Endothelial cell of umbilical vein (primary cell): Measurements from ENCODE around the gene DDX49. TPM values are rescaled to one million over a fixed set of nuclear protein-coding genes. Genes with fewer than 3 reads are reported as not detected.

Experiments used
- BruUV-seq: library from RNA; stranded (reverse); fragments of 400-500 nt; replicated peaks from 2 replicates; lab custom pipeline; 2021; lab: Mats Ljungman, UMichigan
- CTCF ChIA-PET: fragments of 300-600, 350-600 bp; sonication (Branson Sonifier 250); formaldehyde crosslinking; loops from one replicate; lab custom pipeline; 2021; ENCODE audit warnings: antibody characterized with exemption, inconsistent platforms; lab: Charles Lee
- POLR2A ChIA-PET: fragments of 300-600, 350-600 bp; sonication (Branson Sonifier 250); formaldehyde crosslinking; loops from one replicate; lab custom pipeline; 2021; ENCODE audit warnings: antibody characterized with exemption, inconsistent platforms; lab: Charles Lee
- DNase-seq: peaks from one replicate; pipeline ENCODE4 v3.0.0-alpha.2; 2011; ENCODE audit warnings: low read depth, low spot score
- FAIRE-seq: peaks from 2 replicates; lab custom pipeline; 2011; peaks lifted over from hg19 to GRCh38; lab: Jason Lieb, UNC
- H2AFZ ChIP-seq: 2 replicates; pipeline ENCODE4 v1.6.0; 2012; ENCODE audit warnings: low read depth, low read length, control low read depth, inconsistent platforms
- H3K27ac ChIP-seq: 2 replicates; pipeline ENCODE4 v1.5.1; 2011; ENCODE audit warnings: low read depth, mild to moderate bottlenecking, control low read depth, low read length, moderate library complexity; ENCODE audit not compliant: insufficient read depth
- H3K27me3 ChIP-seq, 2 experiments: 2 replicates each; pipeline versions ENCODE4 v1.6.0 to v1.6.1; 2011; ENCODE audit warnings: low read length in 2 of 2, mixed read lengths in 1 of 2; ENCODE audit not compliant: control insufficient read depth in 2 of 2, insufficient read depth in 2 of 2
- H3K36me3 ChIP-seq, 2 experiments: 2 replicates in 1 of 2; 3 replicates in 1 of 2; pipeline ENCODE4 v1.5.1; 2011; ENCODE audit warnings: low read length in 2 of 2, mild to moderate bottlenecking in 1 of 2, moderate library complexity in 1 of 2; ENCODE audit not compliant: control insufficient read depth in 2 of 2, insufficient read depth in 2 of 2; ENCODE audit errors: extremely low read depth in 1 of 2
- H3K4me1 ChIP-seq: 3 replicates; pipeline ENCODE4 v1.5.1; 2011; ENCODE audit warnings: mild to moderate bottlenecking, low read length; ENCODE audit not compliant: control insufficient read depth, insufficient read depth; ENCODE audit errors: extremely low read depth
- H3K4me2 ChIP-seq: 2 replicates; pipeline ENCODE4 v1.6.1; 2011; ENCODE audit warnings: low read length, control low read depth, mixed read lengths; ENCODE audit not compliant: insufficient read depth
- H3K4me3 ChIP-seq, 3 experiments: fragments of 200-600 bp in 1 of 3; sonication (generic), shearing (Covaris generic) in 1 of 3; replicated peaks in 1 of 3; 2 replicates each; pipeline ENCODE4 v1.5.1; 2011 to 2016; ENCODE audit warnings: control low read depth in 3 of 3, low read length in 3 of 3, mild to moderate bottlenecking in 2 of 3, inconsistent platforms in 1 of 3, low read depth in 1 of 3, moderate library complexity in 1 of 3; ENCODE audit not compliant: insufficient read depth in 1 of 3
- H3K79me2 ChIP-seq: 2 replicates; pipeline ENCODE4 v1.6.0; 2012; ENCODE audit warnings: low read length, inconsistent platforms; ENCODE audit not compliant: control insufficient read depth, insufficient read depth
- H3K9ac ChIP-seq: replicated peaks from 2 replicates; pipeline ENCODE3; 2011; ENCODE audit warnings: low read length, control low read depth; ENCODE audit not compliant: insufficient read depth; ENCODE audit errors: extremely low read depth
- H3K9me1 ChIP-seq: replicated peaks from 3 replicates; pipeline ENCODE4 v1.6.0; 2011; ENCODE audit warnings: mild to moderate bottlenecking, low read length; ENCODE audit not compliant: control insufficient read depth, insufficient read depth; ENCODE audit errors: extremely low read depth
- H3K9me3 ChIP-seq: replicated peaks from 2 replicates; pipeline ENCODE4 v1.5.1; 2012; ENCODE audit warnings: low read length, inconsistent platforms; ENCODE audit not compliant: control insufficient read depth, insufficient read depth
- H4K20me1 ChIP-seq: replicated peaks from 2 replicates; pipeline ENCODE3; 2011; ENCODE audit warnings: mild to moderate bottlenecking, low read length; ENCODE audit not compliant: control insufficient read depth, insufficient read depth; ENCODE audit errors: extremely low read depth
- CTCF ChIP-seq, 2 donors: IDR thresholded peaks; 1 replicate in 1 of 2; 2 replicates in 1 of 2; pipeline ENCODE4 v1.5.1; 2011; ENCODE audit warnings: low read length in 2 of 2, mild to moderate bottlenecking in 2 of 2, moderate library complexity in 2 of 2, control low read depth in 1 of 2, inconsistent platforms in 1 of 2, low read depth in 1 of 2; ENCODE audit not compliant: insufficient read depth in 1 of 2; ENCODE audit errors: extremely low read depth in 1 of 2
- EZH2 ChIP-seq: IDR thresholded peaks from 2 replicates; pipeline ENCODE4 v1.6.1; 2012; ENCODE audit warnings: borderline replicate concordance, low read depth, mild to moderate bottlenecking, moderate library complexity, low read length, inconsistent platforms; ENCODE audit not compliant: severe bottlenecking
- FOS ChIP-seq: IDR thresholded peaks from 2 replicates; pipeline ENCODE4 v1.6.1; 2011; ENCODE audit warnings: mild to moderate bottlenecking, low read length, moderate library complexity, borderline replicate concordance; ENCODE audit not compliant: insufficient read depth
- GATA2 ChIP-seq: IDR thresholded peaks from 2 replicates; pipeline ENCODE4 v1.7.0; 2011; ENCODE audit warnings: low read depth, mild to moderate bottlenecking, moderate library complexity, mixed read lengths, low read length; ENCODE audit not compliant: insufficient read length, insufficient read depth
- JUN ChIP-seq: IDR thresholded peaks from 2 replicates; pipeline ENCODE4 v1.6.1; 2011; ENCODE audit warnings: borderline replicate concordance, low read depth; ENCODE audit not compliant: insufficient read length, insufficient read depth
- MYC ChIP-seq: IDR thresholded peaks from one replicate; pipeline ENCODE4 v1.6.1; 2011; ENCODE audit warnings: mild to moderate bottlenecking, low read depth, low read length
- POLR2A ChIP-seq: IDR thresholded peaks from 2 replicates; pipeline ENCODE4 v1.6.1; 2012; ENCODE audit warnings: low read depth, mild to moderate bottlenecking, control low read depth, low read length
- POLR2AphosphoS5 ChIP-seq: IDR thresholded peaks from 2 replicates; pipeline ENCODE4 v1.6.1; 2012; ENCODE audit warnings: low read depth, mild to moderate bottlenecking, control low read depth, low read length, moderate library complexity; ENCODE audit not compliant: insufficient read depth
- dilution Hi-C: fragments of 300-500 bp; cut with MboI; formaldehyde crosslinking; loops from one replicate; pipeline ENCODE4 v1.15.0; 2019; ENCODE audit warnings: low sequenced_read_pairs; ENCODE audit not compliant: extremely low pct_ligation_motif_present
- intact Hi-C: fragments of 100-400 bp; cut with micrococcal nuclease; formaldehyde crosslinking; loops from one replicate; pipeline ENCODE4 v1.10.0; 2022
- polyA plus RNA-seq, 4 experiments: library from polyadenylated mRNA; depleted of rRNA in 3 of 4; stranded (reverse) in 3 of 4; unstranded in 1 of 4; fragments of >200 nt; gene quantifications; 2 replicates each; pipeline versions ENCODE4 v1.2.1 to v1.2.3, GENCODE V29; 2011 to 2012; ENCODE audit warnings: missing spikeins in 1 of 4
- total RNA-seq: library from RNA; stranded (reverse); gene quantifications from 2 replicates; pipeline ENCODE4 v1.2.3, GENCODE V29; 2021
- TF ChIP-seq, protein P1 (sequence below): IDR thresholded peaks from 2 replicates; pipeline ENCODE4 v1.6.1; 2011; ENCODE audit not compliant: insufficient read depth, insufficient read length

The DDX49 gene
- total and polyA plus RNA-seq, 2 donors (not counting 3 experiments of a cell fraction or from before 2014, with no cell fraction given), result 51.9 to 60.1 TPM

- CTCF ChIA-PET, result interaction anchor here (0.7 to 1.9 kb wide), 3 partner anchors 27 to 111 kb away, joined by 3 to 6 read pairs (median 5); no protein-coding TSS in a partner anchor
- H3K79me2 ChIP-seq, result no peaks in the 10 kb centered on the region
- TF ChIP-seq POLR2AphosphoS5 (no peak), POLR2A (no peak)
- POLR2A ChIA-PET, result interaction anchor here (0.7 kb wide), 1 partner anchor 158 kb away, joined by 4 read pairs; no protein-coding TSS in a partner anchor
- H3K9me3 ChIP-seq, result no peaks in the 10 kb centered on the region
- no peak overlapping the region for H3K9ac ChIP-seq
- dilution Hi-C loops, result no loop called here
- intact Hi-C loops, result no loop called here
- H3K4me3 ChIP-seq, result no peak overlapping the region
- H3K36me3 ChIP-seq, result no peaks in the 10 kb centered on the region
- DNase-seq, result no peak
- no peaks in the 10 kb centered on the region for H3K9me1 ChIP-seq
- peaks cover 2 to 3% of the 10 kb centered on the region in 2 experiments for H3K27me3 ChIP-seq
- no TSS peak for BruUV-seq
- H3K4me2 ChIP-seq, result no peak overlapping the region
- no peak overlapping the region for H3K27ac ChIP-seq
- H3K4me1 ChIP-seq, result no peaks in the 10 kb centered on the region
- no peak for FAIRE-seq
- no peak overlapping the region for H2AFZ ChIP-seq
- no peaks in the 10 kb centered on the region for H4K20me1 ChIP-seq
These were observed 43.8 kb upstream of the DDX49 start for GRCh38 chr19:18875726-18876125.

- TF ChIP-seq FOS (no peak), CTCF (IDR thresholded peaks at IDR 0.05; ENCODE audit: extremely low read depth in 1 of 2, insufficient read depth in 1 of 2, low read depth in 1 of 2, low read length in 2 of 2) (no peak), JUN (no peak), GATA2 (no peak), MYC (no peak), POLR2A (no peak), POLR2AphosphoS5 (no peak), EZH2 (no peak)
- TF ChIP-seq, protein P1, sequence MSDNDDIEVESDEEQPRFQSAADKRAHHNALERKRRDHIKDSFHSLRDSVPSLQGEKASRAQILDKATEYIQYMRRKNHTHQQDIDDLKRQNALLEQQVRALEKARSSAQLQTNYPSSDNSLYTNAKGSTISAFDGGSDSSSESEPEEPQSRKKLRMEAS, result no peak
- FAIRE-seq, result no peak
These were observed 42.6 kb upstream of the DDX49 start for GRCh38 chr19:18876865-18877264.

More at GRCh38 chr19:18876865-18877264, 42.6 kb upstream of the DDX49 start:
- DNase-seq, result no peak
- dilution Hi-C loops (no loop called here), intact Hi-C loops (no loop called here)
- Histone ChIP-seq H3K4me2 (no peak overlapping the region), H3K4me1 (no peaks in the 10 kb centered on the region), H3K36me3 (no peaks in the 10 kb centered on the region), H3K9me1 (no peaks in the 10 kb centered on the region), H4K20me1 (no peaks in the 10 kb centered on the region), H2AFZ (no peak overlapping the region), H3K27ac (no peak overlapping the region), H3K79me2 (no peaks in the 10 kb centered on the region), H3K4me3 (no peak overlapping the region), H3K27me3 (no peaks in the 10 kb centered on the region), H3K9ac (no peak overlapping the region), H3K9me3 (no peaks in the 10 kb centered on the region)
- BruUV-seq, result no TSS peak
- POLR2A ChIA-PET, result no interaction called here
- CTCF ChIA-PET, result interaction anchor here (1.0 to 1.1 kb wide), 3 partner anchors 9 to 426 kb away, joined by 3 read pairs; no protein-coding TSS in a partner anchor
